CD4-positive, alpha-beta T cell treated with Interleukin-1 beta for 1 hour (primary cell): Measurements from ENCODE around the gene SYNE3.

Experiments
- DNase-seq, 2 donors: peaks; one replicate each; pipeline ENCODE4 v3.0.0-alpha.2; 2020 to 2022

Gene SYNE3

DNA sequence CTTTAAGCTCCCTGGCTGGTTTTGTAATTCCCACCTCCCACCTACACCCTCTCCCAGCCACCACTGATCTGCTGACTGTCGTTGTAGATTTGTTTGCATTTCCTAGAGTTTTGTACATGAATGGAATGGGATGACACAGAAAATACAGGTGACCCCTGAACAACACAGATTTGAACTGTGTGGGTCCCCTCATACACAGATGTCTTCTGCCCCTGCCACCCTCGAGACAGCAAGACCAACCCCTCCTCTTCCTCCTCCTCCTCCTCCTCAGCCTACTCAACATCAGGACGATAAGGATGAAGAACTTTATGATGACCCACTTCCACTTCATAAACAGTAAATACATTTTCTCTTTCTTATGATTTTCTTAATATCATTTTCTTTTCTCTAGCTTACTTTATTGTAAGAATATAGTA, 28.8 kb downstream of the SYNE3 start:
- DNase-seq = no peak

- peak in 1 of 2 donors; percentile 41 for DNase-seq
Measured at GRCh38 chr14:95486875-95487668, 29.4 kb downstream of the SYNE3 start.

DNA sequence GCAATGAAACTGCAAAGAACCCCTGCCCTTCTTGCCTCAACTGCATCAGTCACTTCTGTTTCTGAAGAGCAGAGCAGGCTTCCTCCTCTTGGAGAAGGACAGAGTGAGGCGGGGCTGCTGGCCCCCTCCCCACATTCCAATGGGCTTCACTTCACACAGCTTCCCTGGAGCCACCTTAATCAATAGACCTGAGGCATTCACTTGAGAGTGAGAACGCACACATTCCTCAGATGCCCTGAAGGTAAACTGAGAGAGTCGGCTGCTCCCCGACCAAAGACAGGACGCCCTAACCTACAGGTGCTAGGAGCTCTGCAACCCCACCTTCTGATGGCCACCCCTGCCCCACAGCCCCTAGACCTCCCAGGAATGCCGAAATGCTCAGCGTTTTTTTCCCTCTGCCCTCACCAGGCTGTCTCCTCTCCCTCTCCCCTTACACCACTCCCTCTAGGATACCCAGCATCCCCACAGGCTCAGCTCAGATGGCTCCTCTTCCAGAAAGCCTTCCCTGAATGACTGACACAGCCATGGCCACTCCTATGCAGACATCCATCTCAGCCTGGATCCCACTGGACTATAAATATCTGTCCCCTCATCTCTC, 31.1 kb downstream of the SYNE3 start:
- DNase-seq = no peak

- no peak for DNase-seq
Measured at GRCh38 chr14:95484296-95484695, 32.2 kb downstream of the SYNE3 start.

- no peak for DNase-seq
Measured at GRCh38 chr14:95483309-95484165, 32.9 kb downstream of the SYNE3 start.

DNA sequence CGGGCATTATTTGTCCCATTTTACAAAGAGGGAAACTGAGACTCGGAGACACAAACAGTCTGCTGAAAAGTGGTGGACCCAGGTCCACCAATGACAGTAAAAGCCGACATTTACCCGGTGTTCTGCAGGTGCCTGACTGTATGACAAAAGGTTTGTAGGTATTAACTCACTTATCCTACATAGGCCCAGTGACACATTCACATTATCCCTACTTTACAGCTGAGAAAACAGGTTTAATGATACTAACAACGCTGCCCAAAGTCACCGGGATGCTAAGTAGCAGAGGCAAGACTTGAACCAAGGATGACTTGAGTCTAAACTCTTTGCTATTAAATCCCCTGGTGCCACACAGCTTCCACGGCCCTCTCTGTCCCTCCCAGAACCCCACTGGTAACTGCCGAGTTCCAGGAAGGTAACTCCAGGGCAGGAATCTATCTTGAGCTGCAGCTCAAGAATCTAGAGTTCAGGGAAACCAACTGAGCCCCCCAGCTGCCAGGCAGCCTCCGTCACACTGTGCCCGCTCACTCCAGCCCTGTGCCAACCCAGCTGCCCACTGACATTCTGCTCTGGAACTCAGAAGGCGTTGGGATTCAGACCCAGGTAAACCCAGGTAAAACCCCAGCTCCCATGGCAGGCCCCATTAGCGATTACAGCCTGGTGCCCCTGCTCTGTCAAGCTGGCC, 33.7 kb downstream of the SYNE3 start:
- no peak for DNase-seq

DNA sequence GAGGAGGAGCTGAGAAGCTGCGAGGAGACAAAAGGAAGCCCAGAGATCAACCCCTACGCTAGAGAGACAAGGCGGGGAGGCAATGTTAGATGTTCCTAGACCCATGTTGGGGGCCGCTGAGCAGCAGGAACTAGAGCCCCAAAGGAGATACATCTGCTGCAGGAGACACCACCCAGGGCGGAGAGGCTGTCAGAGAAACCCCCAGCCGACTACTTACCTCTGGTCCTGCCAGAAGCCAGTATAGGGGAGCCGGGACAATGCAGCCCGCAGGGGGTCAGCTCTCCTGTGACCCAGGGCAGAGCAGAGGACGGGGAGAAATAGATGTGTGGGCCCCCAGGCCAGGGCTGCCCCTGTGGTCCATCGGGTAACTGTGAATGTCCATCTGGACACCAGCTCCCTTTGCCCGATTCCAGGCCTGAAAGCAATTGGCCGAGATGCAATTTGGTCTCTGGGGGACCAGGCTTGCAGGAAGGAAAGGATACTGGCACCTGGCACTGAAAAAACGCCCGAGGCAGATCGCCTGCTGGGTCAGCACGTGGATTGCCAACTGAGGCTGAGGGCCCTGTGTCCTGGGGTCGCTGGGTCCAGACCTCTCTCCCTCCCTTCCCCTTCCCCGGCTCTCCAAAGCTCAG, 34.9 kb downstream of the SYNE3 start:
- DNase-seq = no peak

DNA sequence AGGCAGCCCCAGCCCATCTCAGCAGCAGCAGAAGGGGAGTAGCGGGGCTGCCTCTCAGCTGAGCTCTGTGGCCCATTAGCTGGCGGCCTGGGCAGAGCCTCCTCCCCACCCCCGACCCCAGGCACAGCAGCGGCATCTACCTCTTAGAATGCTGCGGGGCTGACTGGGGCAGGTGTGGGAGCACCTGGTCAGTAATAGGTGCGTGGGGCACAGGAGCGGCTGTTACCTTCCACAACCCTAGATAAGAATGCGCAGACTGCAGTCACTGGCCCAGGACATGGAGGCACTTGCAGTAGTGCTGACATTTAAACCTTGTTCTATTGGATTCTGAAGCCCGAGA, 35.6 kb downstream of the SYNE3 start:
- DNase-seq = no peak

DNA sequence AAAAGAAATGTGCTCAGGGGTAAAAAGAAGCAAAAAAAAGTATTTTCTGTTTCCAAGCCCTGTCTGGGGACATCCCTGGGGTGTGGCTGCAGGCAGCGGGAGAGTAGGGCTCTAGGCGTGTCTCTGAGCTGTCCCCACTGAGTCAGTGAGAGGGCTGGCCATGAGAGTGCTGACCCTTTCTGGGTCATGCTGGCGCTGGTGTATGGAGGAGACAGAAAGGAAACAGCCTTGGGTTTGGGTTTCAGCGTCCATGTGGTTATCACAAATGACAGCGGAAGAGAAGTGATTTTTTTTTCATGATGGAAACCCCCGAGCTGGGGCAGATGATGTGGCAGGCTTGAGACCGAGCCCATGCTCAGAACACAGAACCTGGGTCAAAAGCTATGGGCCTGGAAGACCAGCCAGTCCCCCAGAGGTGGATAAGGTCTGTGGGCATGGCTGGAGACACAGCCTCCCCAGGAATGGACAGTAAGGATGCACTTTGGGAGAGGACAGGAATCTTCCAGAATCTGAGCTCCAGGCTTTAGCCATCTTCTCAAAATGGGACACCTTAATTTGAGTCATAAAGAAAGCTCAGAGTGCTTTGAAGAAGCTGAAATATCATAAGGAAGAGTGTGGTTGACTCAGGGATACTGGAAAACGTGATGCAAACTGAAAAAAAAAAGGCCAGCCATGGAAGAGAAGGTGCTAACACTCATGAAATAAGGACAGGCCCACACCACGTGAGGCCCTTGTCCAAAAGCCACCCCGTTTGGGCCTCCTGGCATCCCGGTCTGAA, 36.2 kb downstream of the SYNE3 start:
- peak; percentile 34 to 61 for DNase-seq

DNA sequence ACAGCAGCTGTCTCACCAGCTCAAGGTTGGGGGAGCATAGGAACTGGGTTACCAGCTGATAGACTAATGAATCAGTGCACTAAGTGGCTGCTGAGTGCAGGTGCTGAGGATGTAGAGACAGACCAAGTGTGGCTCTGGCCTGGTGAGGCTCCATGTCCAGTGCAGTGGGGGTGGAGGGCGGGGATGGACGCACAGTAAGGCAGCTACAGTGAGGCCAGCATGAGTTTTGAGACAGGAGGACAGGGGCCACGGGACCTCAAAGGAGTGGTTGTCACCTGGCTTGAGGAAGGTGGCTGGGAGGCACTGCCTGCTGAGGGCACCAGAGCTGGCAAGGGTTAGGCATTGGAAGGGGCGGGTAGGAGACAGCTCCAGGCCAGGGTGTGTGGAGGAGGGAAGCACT, 37.0 kb downstream of the SYNE3 start:
- DNase-seq = no peak

DNA sequence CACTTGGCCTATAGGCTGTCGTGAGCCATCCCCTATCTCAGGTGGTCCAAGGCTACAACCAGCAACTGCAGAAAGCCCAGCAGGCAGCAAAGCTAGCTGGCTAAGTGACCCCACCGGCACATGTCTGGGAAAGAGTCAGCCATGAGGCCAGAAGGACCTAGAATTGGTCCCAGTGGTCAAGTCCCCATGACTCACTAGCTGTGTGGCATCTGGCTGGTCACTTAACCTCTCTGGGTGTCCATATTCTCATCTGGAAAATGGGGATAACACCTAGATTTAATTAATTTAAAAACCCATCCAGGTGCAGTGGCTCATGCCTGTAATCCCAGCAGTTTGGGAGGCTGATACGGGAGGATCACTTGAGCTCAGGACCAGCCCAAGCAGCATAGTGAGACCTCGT, 37.6 kb downstream of the SYNE3 start:
- DNase-seq = no peak

GRCh38 chr14:95478309-95478708, 38.1 kb downstream of the SYNE3 start:
- DNase-seq = no peak

DNA sequence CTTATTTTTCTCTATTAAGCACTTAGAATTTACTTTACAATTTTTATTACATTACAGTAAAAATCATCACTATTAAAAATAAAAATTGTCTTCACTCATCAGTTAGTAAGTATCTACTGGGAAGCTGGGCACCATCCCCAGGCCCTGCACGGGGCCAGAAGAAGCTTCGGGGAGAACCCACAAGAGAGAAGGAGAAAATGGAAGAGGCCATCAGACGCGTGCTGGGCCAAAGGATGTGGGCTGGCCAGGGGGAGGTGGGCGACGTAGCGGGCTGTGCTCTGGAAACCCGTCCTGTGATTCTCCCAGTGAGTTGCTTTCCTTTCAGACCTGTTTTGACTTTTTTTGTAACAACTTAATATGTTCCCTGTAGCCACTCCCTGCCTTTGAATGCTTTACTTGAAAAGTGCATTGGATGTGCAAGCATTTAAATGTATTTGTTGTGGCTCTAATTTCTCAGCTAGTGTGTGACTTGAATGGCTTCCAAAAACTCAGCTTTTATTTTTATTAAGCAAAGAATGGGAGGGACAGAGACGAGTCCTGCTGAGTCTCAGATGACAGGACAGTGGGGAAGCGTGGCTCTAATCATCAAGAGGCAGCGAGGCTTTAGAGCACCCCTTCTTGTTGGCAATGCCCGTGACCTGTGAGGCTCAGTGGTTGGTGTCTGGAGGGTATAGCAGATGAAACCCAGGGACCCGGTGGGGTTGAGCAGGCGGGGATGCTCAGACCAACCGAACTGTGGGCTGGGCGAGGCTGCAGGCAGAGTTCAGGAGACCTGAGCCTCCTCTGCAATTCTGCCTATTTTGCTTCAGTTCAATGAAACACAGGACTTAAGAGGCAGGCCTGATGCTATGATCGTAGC, 38.8 kb downstream of the SYNE3 start:
- DNase-seq = no peak

DNA sequence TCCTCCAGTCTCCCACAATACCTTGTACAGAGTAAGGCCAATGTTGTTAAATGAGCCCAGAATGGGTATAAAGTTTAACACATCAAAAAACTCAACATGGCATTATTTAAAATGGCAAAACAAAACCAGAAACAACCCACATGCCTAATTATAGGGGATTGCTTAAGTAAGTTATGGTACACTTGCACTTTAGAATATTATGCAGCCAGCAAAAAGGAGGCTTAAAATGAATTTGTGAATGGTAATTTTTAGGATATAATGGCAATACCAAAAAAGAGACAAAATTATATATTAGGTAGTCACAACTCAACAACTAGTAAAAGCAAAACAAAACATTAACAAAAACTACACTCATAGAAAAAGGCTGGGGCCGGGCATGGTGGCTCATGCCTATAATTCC, 39.7 kb downstream of the SYNE3 start:
- no peak for DNase-seq

DNA sequence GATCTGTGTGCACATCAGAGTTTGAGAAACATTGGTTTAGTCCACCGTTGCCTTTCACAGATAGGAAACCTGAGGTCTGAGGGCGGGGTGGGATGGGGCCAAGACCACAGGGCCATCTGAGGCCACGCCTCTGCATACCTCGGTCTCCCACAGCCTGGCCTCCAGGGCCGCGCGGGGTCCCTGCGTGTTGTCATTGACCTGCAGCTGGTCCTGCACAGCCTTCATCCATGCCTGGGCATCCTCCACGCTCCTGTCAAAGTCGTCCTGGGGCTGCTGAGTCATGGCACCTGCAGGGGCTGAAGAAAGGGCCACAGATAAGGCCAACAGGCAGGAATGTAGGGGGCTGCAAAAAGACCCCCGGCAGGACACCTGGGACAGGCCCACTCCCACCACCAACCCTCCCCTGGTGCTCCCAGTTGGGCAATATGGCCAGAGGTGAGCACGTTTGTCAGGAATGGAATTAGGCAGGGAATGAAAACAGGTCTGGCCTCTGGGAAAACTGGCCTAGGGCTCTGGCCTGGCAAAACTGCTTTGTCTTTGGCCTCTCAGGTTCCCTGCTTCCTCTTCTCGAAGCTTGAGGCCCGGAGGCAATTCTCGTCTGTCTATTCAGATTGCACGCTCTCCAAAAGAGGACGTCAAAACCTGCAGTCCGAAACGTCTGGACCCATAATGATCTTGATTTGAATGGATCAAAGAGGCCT, 40.8 kb downstream of the SYNE3 start:
- no peak for DNase-seq

GRCh38 chr14:95474941-95475340, 41.5 kb downstream of the SYNE3 start:
- no peak for DNase-seq

GRCh38 chr14:95474486-95474885, 42.0 kb downstream of the SYNE3 start:
- DNase-seq = no peak

GRCh38 chr14:95472819-95473251, 43.6 kb downstream of the SYNE3 start:
- DNase-seq = no peak

- DNase-seq = no peak
Measured at GRCh38 chr14:95471476-95471875, 45.0 kb downstream of the SYNE3 start.

DNA sequence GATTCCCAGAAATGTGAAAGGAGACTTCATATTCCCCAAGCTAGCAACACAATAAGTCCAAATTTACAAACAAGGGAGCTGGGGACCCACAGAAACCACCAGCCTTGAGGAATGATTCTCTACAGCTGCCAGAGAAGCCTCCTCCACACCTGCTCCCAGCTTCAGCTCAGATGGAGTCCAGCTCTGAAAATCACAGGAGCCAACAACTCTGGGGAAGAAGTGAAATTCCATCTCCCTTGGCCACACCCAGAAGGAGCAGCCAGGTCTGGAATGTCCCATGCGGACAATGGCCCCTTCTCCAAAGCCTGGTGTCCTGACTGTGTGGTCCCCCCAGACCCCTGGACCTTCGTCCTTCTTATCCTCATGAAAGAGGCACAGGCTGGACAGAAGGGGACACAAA, 45.4 kb downstream of the SYNE3 start:
- no peak for DNase-seq
